Retinal pigment epithelial cell (primary cell): ENCODE measurements around the gene RAB5IF.

Experiments used
- DNase-seq: peaks from one replicate; pipeline ENCODE4 v3.0.0-alpha.2; 2010; ENCODE audit warnings: low read depth
- H3K4me3 ChIP-seq: 2 replicates; pipeline ENCODE4 v1.5.1; 2011; ENCODE audit warnings: mild to moderate bottlenecking, low read length, control low read depth, moderate library complexity
- TF ChIP-seq, protein P1 (sequence below): conservative IDR thresholded peaks from 2 replicates; pipeline ENCODE4 v1.5.1; 2011; ENCODE audit warnings: low read depth, low read length, control low read depth, inconsistent platforms

Gene RAB5IF

DNA sequence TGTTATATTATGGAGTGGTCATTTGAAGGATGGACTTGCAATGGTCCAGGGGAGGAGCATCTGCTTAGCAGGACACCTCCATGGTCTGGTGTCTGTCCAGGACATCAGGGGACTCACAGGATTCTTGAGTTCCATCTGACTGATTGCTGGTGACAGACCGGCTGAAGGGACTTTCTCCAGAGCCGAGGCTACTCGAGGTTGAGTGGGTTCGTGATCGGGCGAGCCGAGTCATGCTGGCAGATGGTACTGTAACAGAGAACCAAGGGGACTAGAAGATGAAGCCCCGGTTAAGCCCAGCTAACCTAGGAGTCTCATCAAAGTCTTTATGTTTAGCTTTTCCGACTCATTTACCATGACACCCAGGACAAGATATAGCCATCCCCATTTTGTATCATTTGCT is 47.9 kb downstream of the RAB5IF start:
- no peak overlapping the region for H3K4me3 ChIP-seq
- DNase-seq: no peak
- TF ChIP-seq, protein P1, sequence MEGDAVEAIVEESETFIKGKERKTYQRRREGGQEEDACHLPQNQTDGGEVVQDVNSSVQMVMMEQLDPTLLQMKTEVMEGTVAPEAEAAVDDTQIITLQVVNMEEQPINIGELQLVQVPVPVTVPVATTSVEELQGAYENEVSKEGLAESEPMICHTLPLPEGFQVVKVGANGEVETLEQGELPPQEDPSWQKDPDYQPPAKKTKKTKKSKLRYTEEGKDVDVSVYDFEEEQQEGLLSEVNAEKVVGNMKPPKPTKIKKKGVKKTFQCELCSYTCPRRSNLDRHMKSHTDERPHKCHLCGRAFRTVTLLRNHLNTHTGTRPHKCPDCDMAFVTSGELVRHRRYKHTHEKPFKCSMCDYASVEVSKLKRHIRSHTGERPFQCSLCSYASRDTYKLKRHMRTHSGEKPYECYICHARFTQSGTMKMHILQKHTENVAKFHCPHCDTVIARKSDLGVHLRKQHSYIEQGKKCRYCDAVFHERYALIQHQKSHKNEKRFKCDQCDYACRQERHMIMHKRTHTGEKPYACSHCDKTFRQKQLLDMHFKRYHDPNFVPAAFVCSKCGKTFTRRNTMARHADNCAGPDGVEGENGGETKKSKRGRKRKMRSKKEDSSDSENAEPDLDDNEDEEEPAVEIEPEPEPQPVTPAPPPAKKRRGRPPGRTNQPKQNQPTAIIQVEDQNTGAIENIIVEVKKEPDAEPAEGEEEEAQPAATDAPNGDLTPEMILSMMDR: no peak

DNA sequence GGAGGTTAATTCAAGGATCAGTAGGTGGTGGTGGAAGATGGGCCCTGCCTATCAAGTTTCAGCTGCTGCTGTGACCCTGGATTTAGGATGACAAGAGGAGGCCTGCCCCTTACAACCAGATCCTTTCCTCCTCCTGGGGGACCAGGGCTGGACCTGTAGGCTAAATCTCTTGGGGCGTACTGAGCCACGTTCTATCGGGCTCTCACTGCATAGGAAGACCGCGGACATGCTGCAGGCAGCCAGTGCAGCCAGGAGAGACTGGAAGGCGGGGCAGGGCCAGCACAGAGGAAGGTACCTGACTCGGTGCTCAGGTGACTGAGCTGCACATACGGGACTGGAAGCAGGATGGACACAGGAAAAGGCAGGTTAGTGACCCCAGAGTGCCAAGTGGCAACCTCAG is 48.9 kb downstream of the RAB5IF start:
- no peak for DNase-seq
- TF ChIP-seq, protein P1: no peak
- no peak overlapping the region for H3K4me3 ChIP-seq

DNA sequence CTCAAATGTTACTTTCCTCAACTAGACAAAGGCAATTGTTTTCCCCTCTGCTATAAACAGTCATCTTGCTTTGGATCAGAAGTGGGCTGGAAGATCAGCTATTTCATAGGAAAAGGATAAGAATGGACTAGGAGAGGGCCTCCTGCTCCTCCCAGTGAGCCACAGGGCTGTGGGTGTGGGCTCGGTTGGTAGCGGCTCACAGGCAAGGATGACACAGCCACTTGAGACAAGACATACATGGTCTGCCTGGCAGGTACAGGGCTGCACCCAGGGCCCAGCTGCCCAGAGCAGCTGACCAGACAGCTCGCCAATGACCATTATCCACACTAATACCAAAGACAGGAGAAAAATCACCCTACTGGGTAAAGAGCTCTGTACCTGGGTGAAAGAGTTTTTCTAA is 49.4 kb downstream of the RAB5IF start:
- TF ChIP-seq, protein P1: no peak
- no peak for DNase-seq

DNA sequence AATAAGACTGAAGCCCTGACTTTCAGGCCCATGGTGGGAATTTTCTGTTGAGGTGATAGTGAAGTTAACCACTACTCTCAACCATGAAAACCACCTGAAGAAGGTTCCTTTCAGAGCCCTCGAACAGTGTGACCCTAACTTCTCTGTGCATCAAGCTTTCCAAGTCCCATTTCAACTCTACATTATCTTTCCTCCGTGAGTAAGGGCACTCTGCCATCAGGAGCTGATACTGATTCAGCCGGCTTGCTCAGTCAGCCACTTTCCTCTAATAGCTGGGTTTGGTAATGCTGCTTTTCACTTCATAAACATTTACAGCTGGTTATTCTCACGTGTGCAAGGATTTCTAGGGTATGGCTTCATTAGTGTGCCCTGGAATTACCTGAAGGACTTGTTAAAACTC is 51.2 kb downstream of the RAB5IF start:
- H3K4me3 ChIP-seq: no peak overlapping the region
- TF ChIP-seq, protein P1: no peak
- no peak for DNase-seq

More for the DNA sequence above, 49.4 kb downstream of the RAB5IF start:
- H3K4me3 ChIP-seq: no peak overlapping the region

DNA sequence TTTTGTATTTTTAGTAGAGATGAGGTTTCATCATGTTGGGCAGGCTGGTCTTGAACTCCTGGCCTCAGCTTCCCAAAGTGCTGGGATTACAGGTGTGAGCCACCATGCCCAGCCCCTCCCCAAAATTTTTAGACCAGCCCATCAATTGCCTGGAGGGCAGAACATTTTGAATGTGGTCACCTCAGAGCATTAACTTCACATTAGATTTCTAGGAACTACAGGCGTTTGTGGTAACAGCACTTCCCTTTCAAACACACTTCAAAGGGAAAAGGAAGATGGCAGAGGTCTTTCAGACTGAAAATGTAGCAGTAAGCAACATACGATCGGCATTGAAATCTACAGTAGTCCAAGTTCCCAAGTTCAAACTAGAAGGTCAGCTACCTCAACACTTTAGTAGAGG is 52.7 kb downstream of the RAB5IF start:
- TF ChIP-seq, protein P1: no peak
- no peak overlapping the region for H3K4me3 ChIP-seq
- DNase-seq: no peak
